ENCODE measurements around the gene IFRD2.
A peak's percentile ranks its signal among the peaks of the same experiment; 100 is the strongest.
"Not testable (repeated sequence)": the region's sequence is repeated elsewhere in the genome, so short reads cannot be mapped to it uniquely, and the experiment has no call there.

Gene IFRD2

DNA sequence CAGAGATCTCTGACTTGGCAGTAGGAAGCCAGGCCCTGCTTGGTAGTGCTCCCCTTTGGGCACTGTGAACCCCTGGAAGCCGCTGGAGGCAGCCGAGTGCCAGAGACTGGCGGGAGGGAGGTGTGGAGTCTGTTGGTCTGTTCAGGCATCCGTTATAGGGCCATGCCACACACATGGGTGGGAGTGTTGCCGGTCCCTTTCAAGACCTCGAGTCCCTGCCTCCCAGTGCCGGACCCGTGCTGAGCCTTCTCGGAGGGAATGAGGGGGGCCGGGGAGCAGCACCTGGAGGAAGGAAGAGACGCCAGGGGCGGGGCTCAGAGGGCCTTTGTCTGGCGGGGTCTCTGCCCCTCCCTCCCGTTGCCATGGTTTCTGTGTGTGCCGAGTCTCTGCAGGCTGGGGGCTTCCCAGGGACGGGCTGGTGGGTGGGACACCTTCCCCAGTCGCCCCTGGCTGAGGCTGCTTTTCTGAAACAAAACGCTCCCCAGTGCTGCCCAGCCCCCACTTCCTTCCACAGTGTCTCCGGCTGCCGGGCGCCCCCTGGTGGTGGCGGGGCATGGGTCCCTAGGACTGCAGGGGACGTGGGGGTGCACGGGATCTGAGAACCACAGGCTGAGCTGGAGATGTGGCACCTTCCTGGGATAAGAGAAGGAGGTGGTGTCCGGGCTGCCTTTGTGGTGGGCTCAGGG lies 46.3 kb downstream of the IFRD2 start:
- H3K4me1 Mint-ChIP-seq = peaks cover 96% of the 10 kb centered on the region
- ATAC-seq (peak; percentile 88), DNase-seq (peak; percentile 94 to 95)
- peak overlapping the region; percentile 83 to 85 for H3K27ac Mint-ChIP-seq
- H3K4me3 Mint-ChIP-seq = peak overlapping the region; percentile 86 to 91
- no peaks in the 10 kb centered on the region for H3K9me3 Mint-ChIP-seq
- no peaks in the 10 kb centered on the region for H3K27me3 Mint-ChIP-seq

DNA sequence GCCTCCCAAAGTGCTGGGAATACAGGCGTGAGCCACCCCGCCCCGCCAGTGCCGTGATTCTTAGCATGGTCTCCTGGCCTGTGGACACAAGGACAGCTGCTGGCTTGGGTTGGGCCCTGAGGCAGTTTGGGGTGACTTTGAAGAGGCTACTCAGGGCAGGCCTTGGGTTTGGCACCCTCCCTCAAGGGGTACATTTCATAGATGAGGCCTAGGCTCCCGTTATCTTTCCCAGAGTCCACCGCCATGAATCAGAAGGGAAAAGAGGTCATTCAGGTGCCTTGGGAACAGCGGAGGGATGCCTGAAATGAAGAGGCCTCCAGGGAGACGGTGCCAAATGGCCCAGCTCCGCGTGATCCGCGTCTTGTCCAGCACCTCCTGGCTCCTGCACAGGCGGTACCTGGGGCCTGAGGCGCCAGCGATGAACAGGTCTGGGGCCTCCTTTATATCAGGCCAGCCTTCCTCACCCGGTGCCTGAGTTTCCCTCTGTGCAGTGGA lies 46.9 kb downstream of the IFRD2 start:
- Mint-ChIP-seq H3K9me3 (no peaks in the 10 kb centered on the region), H3K27ac (peak overlapping the region; percentile 24 to 76), H3K4me1 (peaks cover 96% of the 10 kb centered on the region), H3K27me3 (no peaks in the 10 kb centered on the region), H3K4me3 (peak overlapping the region; percentile 86 to 91)
- ATAC-seq = no peak
- DNase-seq = no peak

DNA sequence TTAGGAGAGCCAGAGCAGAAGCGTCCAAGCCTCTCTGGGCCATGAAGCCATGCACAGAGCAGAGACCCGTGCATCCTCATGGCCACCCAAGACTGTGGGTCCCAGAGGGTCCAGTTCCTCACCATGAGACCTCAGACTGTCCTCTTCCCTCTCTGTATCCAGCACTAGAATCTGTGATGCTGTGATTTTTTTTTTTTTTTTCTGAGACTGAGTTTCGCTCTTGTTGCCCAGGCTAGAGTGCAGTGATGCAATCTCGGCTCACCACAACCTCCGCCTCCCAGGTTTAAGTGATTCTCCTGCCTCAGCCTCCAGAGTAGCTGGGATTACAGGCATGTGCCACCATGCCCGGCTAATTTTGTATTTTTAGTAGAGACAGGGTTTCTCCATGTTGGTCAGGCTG lies 47.4 kb downstream of the IFRD2 start:
- peaks cover 96% of the 10 kb centered on the region for H3K4me1 Mint-ChIP-seq
- not testable (repeated sequence) for H3K9me3 Mint-ChIP-seq, H3K27me3 Mint-ChIP-seq, ATAC-seq, DNase-seq
- H3K27ac Mint-ChIP-seq = peak overlapping the region; percentile 40 to 59
- H3K4me3 Mint-ChIP-seq = peak overlapping the region; percentile 86 to 91

DNA sequence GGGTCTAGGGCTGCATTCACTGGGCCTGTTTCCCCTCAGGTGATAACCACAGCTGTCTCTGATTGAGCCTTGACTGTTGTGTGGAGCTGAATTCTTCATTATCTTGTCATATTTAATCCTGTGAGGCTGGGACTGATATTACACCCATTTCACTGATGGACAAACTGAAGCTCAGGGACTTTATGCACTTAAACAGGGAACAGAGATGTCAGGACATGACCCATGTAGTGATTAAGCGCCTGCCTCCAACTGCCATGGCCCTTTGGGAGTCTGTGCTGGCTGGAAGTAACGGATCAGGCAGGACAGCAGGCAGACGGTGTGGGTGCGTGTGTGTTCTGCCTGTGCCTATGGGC lies 48.7 kb downstream of the IFRD2 start:
- Mint-ChIP-seq H3K9me3 (no peaks in the 10 kb centered on the region), H3K27me3 (no peaks in the 10 kb centered on the region), H3K27ac (peak overlapping the region; percentile 75 to 95), H3K4me1 (peaks cover 97% of the 10 kb centered on the region), H3K4me3 (peak overlapping the region; percentile 42 to 71)
- ATAC-seq (no peak), DNase-seq (no peak)

DNA sequence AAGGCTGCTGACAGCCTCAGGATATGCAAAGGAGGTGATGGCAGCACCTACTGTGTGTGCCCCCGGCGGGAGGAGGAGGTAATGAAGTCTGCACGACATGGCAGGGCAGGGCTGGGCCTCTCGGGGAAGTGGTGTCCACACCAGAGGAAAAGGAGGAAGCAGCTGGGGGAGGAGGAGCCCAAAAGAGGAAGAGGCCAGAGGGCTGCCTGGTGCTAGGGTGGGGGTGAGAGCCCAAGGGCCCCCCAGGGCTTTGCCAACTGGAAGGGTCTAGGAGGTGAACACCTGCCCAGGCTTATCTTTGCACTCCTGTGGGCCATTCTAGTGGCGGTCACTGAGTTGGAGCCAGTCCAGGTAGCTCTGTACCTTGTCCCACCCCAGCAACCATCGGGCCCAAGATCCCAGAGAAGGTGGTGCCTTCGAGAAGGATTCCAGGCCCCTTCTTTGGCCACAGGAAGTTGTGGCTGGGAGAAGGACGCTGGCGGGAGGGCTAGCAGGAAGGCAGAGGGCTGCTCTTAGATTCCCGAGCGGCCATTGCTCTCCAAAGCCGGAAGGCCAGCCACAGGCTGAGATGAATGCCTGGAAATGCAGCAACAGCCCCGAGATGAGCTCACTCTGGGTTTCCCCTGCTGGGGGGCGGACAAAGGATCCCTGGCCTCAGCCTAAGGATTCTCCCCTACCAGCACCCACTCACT lies 49.2 kb downstream of the IFRD2 start:
- peaks cover 98% of the 10 kb centered on the region for H3K4me1 Mint-ChIP-seq
- H3K4me3 Mint-ChIP-seq = peak overlapping the region; percentile 79 to 85
- H3K9me3 Mint-ChIP-seq = no peaks in the 10 kb centered on the region
- peak in 1 of 2 donors; percentile 54 for DNase-seq
- H3K27ac Mint-ChIP-seq = peak overlapping the region; percentile 77 to 93
- ATAC-seq = no peak
- H3K27me3 Mint-ChIP-seq = no peaks in the 10 kb centered on the region

DNA sequence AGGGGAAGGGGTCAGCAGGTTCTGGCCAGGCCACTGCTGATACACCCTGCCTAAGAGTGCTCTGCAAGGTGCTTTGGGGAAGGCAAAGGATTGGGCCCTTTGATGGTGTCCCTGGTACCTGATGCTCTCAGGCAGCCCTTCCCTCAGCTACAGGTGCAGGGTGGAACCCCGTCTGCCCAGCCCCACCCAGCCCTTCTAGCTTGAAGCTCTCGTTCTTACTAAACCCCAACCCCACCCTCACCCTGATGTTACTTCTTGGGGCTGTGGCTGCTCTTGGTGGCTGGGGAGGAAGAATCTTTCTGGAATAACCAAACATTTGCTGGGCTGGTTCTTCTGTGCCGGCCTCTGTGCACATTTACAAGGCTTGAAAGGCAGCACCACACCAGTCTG lies 49.9 kb downstream of the IFRD2 start:
- Mint-ChIP-seq H3K27me3 (no peaks in the 10 kb centered on the region), H3K9me3 (no peaks in the 10 kb centered on the region), H3K27ac (peak overlapping the region; percentile 77 to 93), H3K4me1 (peaks cover 96% of the 10 kb centered on the region), H3K4me3 (peak overlapping the region; percentile 79 to 85)
- no peak for ATAC-seq
- DNase-seq = no peak

DNA sequence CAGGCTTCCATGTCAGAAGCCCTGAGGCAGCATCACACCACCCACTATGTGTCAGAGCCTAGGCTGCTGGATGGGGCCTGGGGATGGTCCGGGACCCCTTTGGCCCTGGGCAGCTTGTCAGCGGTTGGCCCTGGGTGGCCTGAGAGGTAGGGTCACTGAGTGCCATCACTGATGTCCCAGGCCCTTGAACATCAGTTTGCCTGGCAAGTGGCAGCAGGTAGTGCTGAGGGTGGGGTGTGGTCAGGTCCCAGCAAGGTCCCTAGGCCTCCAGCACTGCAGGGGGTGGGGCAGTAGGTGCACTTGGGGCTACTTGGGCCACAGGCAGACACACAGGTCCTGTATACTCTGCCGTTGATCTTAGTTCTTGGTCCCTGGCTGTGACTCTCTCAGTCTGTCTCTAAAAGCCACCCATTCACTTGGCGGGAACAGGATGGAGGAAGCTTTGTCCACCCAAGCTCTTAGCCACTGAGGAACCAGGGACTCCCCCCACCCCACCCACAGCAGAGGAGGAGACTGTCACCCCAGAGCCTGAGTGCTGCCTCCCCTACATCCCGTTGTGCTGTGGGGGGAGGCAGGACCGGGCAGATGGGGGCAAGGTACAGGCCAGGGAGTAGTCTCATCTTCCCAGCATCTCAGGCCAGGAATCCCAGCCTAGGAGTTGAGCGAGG lies 50.4 kb downstream of the IFRD2 start:
- peaks cover 91% of the 10 kb centered on the region for H3K4me1 Mint-ChIP-seq
- no peaks in the 10 kb centered on the region for H3K9me3 Mint-ChIP-seq
- peak overlapping the region in 1 of 2 donors; percentile 78 for H3K27ac Mint-ChIP-seq
- ATAC-seq (no peak), DNase-seq (no peak)
- no peaks in the 10 kb centered on the region for H3K27me3 Mint-ChIP-seq
- H3K4me3 Mint-ChIP-seq = peak overlapping the region; percentile 79 to 85

DNA sequence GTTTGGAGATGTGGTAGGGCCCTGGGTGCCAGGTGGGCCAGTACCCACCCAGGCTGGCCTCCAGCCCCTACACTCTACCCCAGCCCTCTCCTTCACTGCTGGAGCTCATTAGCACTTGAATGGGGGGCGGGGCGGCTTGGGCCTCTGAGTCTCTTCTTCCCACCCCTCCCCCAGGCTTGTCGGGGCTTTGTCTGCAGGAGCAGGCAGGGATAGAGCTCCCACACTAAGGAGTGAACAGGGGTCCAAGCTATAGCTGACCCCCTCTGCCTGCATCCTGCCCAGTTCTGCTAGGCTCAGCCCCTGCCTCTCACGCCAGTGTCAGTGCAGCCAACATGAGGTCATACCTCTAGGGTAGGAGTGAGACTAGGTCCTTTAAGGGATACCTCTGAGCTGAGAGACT lies 51.1 kb downstream of the IFRD2 start:
- no peaks in the 10 kb centered on the region for H3K27me3 Mint-ChIP-seq
- H3K9me3 Mint-ChIP-seq = no peaks in the 10 kb centered on the region
- peak overlapping the region; percentile 79 to 85 for H3K4me3 Mint-ChIP-seq
- DNase-seq (no peak), ATAC-seq (no peak)
- peaks cover 84% of the 10 kb centered on the region for H3K4me1 Mint-ChIP-seq
- H3K27ac Mint-ChIP-seq = peak overlapping the region in 1 of 2 donors; percentile 94

DNA sequence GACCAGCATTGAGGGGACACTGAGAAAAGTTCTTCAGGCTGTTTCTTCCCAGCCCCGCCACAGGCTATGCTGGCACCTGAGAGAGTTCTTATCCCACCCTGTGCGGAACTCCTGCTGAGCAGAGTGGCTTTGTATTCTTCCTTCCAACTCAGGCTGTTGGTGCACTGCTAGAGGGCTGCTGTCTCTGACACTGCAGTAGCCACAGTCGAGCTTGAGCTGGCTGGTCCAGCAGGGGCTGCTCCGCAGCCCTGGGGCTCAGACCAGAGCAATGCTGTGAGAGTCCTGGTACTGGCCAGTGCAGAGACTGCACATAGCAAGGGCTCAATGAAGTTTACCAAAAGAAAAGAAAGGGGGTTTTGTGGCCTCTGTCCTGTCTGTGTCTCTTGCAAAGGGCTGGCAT lies 52.6 kb downstream of the IFRD2 start:
- H3K4me3 Mint-ChIP-seq = peak overlapping the region; percentile 49 to 88
- no peaks in the 10 kb centered on the region for H3K9me3 Mint-ChIP-seq

DNA sequence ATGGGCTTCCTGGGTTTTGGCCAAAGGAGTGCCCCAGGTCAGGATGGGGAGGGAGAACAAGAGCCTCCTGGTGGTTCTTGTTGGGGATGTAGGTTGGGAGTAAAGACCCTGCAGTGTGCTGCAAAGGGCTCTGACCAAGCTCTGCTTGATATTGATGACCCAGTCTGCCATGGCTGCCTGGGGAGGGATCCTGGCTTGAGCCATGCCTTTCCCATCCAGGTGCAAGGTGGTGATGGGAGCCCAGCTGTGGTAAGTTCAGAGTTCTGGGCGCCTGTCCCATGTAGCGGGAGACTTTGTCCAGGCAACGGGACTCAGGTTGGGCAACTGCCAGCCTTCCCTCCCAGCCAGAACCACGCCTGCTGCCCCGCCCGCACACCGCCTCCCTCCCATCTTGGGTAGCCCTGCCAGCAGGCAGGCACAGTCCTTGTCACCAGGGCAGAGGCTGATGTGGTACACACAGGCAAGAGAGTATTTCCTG lies 53.6 kb downstream of the IFRD2 start:
- H3K4me1 Mint-ChIP-seq = peaks cover 71% of the 10 kb centered on the region
- H3K9me3 Mint-ChIP-seq = no peaks in the 10 kb centered on the region
- no peak for DNase-seq
- ATAC-seq = no peak
- peak overlapping the region; percentile 88 to 97 for H3K4me3 Mint-ChIP-seq
- no peaks in the 10 kb centered on the region for H3K27me3 Mint-ChIP-seq
- H3K27ac Mint-ChIP-seq = peak overlapping the region in 1 of 2 donors; percentile 96

More for the DNA sequence above, 52.6 kb downstream of the IFRD2 start:
- H3K4me1 Mint-ChIP-seq = peaks cover 80% of the 10 kb centered on the region
- peak overlapping the region; percentile 79 to 89 for H3K27ac Mint-ChIP-seq
- no peak for ATAC-seq
- DNase-seq = no peak
- H3K27me3 Mint-ChIP-seq = no peaks in the 10 kb centered on the region

DNA sequence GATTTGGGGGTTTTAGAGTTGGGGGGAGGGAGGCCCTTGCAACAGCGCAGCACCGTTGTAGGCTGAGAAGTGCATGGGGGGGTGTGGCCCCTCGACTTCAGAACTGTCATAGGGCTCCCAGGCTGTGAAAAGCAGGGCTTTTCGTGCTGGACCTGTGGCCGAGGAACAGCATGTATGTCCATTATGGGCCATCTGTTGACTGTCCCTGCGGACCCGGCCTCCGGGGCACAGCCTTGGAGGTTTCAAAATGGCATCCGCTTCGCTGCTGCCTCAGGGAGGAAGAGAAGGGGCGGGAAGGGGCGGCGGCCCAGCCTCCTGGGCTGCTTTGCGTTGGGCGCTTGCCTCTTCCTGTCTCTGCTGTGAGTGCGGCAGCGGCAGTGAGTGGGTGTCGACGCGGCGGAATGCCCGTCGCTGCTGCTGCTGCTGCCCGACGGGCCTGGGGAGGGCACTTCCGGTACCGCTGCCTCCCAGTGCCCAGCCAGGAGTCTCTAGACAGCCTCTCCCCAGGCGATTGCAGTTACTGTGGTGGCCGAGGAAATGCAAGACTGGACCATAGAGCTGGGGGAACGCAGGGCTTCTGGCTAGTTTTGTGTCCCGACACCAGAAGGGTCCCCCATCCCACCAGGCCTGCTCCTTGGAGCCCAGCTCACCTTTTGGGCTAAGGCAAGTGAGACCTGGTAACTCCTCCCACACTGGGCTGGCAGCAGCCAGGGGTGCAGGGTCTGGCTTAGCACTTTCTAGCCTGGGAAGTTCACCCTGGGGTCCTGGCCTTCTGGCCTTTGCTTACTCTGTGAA lies 54.3 kb downstream of the IFRD2 start:
- Mint-ChIP-seq H3K4me1 (peaks cover 71% of the 10 kb centered on the region), H3K9me3 (no peaks in the 10 kb centered on the region), H3K27me3 (no peaks in the 10 kb centered on the region), H3K4me3 (peak overlapping the region; percentile 88 to 97), H3K27ac (peak overlapping the region; percentile 96 to 97)
- ATAC-seq (peak; percentile 65), DNase-seq (peak; percentile 85 to 89)
